A549 treated with AZD9567 at 1 μM for 4 hours (cell line): ENCODE data around the gene SLIT3. TPM values are rescaled to one million over a fixed set of nuclear protein-coding genes. Genes with fewer than 3 reads are reported as not detected.

Source experiments
- total RNA-seq: library from RNA; stranded (reverse); fragments of 200-300 nt; extraction: Qiagen RNA extraction; gene quantifications from 5 replicates; pipeline ENCODE4 v1.2.3, GENCODE V29; 2022; ENCODE audit not compliant: insufficient read depth

Gene SLIT3
- total RNA-seq = 14.1 to 28.9 TPM (median 16.8 TPM) in 5 replicates

DNA sequence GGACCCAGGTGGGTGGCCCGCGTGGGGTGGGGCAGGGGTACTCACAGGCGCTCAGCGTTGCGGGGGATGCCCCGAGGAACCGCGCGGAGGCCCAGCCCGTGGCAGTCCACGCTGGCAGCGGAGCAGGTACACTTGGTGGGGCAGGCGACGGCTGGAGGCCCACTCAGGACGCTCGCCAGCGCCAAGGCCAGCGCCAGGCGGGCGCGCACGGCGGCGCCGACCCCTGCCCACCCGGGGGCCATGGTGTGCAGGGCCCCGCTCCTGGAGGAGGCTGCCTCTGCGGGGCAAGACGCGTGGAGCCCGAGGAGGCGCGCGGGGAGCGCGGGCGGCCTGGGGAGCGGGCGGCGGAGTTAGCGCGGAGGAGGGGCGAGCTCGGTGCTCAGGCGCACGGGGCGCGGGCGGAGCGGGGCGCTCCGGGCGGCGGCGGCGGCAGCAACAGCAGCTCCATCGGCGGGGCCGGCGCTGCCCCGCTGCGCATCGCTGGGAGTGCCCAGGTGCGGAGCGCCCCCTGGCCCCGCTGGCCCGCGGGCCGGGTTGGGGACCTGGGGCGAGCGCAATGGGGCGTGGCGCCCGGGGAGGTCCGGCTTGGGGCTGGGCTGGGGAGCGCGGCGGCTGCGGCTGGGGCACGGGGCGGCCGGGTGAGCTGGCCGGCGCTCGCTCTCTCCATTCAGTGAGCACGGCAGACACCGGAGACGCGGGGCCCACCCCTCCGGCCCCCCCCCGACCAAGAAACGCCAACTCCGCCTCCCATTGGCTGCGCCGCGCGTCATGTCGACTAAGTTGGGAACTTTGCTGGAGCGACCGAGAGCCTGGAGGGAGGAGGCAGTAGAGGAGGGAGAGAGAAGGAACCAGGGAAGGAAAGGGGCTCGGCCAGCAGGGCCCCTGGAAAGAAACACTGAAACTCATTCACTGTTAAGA, at the start of gene SLIT3:
TSS of gene SLIT3 (minus strand) at position 672 of the 918 bp plus-strand sequence. CDS start at position 242, 430 bp downstream.

